Activated CD8-positive, alpha-beta memory T cell treated with anti-CD3 and anti-CD28 coated beads for 1 hour (primary cell): ENCODE data around the gene MYLK2.
"Not testable (repeated sequence)": the region's sequence is repeated elsewhere in the genome, so short reads cannot be mapped to it uniquely, and the experiment has no call there.

Experiments
- DNase-seq, 2 donors: peaks; one replicate each; pipeline ENCODE4 v3.0.0-alpha.2; 2020; ENCODE audit warnings: low read depth in 1 of 2; ENCODE audit errors: extremely low read depth in 1 of 2

The MYLK2 gene

GRCh38 chr20:31815408-31816188 is 3.6 kb upstream of the MYLK2 start:
- DNase-seq = no peak

GRCh38 chr20:31816221-31816620 is 2.9 kb upstream of the MYLK2 start:
- no peak for DNase-seq

- DNase-seq = no peak
These were observed 1.7 kb upstream of the MYLK2 start for GRCh38 chr20:31817461-31817860.

GRCh38 chr20:31818376-31818908 is 714 bp upstream of the MYLK2 start:
- no peak for DNase-seq

DNA sequence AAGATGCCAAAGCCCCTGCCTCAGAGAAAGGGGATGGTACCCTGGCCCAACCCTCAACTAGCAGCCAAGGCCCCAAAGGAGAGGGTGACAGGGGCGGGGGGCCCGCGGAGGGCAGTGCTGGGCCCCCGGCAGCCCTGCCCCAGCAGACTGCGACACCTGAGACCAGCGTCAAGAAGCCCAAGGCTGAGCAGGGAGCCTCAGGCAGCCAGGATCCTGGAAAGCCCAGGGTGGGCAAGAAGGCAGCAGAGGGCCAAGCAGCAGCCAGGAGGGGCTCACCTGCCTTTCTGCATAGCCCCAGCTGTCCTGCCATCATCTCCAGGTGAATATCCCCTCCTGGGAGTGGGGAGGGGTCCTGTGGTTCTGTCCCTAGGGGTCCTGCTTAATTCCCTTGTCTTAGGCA is 1.1 kb downstream of the MYLK2 start:
- DNase-seq = no peak

- DNase-seq = no peak
These were observed 2.3 kb downstream of the MYLK2 start for GRCh38 chr20:31821427-31821826.

DNA sequence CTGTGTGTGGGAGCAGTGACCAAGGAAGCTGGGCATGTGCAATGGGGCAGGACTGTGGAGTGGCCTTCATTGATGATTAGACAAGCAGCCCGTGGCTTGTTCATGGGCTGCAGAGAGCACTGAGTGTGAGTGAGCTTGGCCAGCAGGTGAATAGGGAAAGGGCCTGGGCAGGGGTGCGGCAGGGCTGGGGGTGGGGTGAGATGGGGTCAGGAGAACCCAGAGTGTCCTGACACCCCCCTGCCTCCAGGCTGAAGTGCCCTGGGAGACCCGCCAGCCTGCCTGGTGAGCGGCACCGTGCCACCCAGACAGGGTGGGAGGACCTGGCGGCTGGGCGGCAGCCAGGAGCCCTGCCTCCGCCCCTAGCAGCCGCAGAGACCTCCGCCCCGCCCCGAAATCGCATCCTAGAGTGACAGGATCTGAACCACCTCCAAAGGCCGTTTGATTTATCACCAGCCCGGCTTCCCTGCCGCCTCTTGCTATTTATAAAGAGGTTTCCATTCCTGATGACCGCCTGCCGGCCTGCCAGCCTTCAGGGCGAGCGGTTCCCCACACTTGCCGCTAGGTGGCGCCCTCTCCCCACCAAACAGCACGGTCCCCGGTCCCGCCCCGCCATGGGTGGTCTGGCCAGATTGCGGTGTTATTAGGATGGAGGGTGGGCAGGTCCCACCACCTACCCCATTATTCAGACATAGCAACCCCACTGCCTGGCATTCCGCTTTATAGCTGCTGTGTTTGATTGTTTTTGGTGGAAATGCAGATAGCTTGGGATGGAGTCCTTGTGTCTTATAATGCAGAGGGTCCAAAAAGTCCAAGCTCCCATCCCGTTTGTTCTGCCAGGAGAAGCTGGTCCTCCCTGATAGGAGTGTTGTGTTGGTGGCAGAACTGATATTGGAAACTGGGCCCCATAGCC is 3.5 kb downstream of the MYLK2 start:
- DNase-seq = peak; percentile 36 to 73

DNA sequence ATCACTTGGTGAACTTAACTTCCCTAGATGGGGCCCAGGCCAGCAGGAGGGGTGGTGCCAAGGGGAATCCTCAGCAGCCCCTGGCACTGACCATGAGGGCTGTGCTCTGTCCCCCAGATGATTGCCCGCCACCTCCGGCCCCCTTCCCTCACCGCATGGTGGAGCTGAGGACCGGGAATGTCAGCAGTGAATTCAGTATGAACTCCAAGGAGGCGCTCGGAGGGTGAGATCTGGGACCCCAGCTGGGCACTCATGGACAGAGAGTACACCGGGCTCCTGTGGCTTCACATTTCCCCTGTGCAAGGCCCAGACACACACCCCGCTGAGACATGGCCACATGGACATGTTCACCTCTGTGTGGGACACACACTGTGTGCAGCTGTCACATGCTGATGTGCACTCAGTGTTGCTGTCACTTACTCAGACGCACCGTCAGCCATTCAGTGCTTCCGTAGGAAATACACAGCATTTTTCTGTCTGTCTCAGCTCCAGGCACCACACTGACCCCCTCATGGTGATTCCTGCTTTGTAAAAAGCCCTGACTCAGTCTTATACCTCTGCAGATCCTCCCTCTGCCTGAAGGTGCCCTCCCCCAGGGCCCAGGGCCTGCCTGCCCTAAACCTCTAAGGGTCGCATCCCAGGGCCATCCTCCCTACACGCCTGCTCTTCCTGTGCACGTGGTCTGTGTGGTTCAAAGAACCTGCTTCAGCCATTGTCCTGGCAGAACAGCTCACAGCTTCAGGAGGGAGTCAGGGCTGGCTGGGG is 4.4 kb downstream of the MYLK2 start:
- DNase-seq = no peak

GRCh38 chr20:31824125-31824485 is 4.9 kb downstream of the MYLK2 start:
- DNase-seq = no peak

GRCh38 chr20:31824554-31825313 is 5.6 kb downstream of the MYLK2 start:
- DNase-seq = no peak

GRCh38 chr20:31826074-31826473 is 6.9 kb downstream of the MYLK2 start:
- no peak for DNase-seq

- DNase-seq = no peak
These were observed 7.9 kb downstream of the MYLK2 start for GRCh38 chr20:31827059-31827458.

GRCh38 chr20:31828016-31828415 is 8.9 kb downstream of the MYLK2 start:
- DNase-seq = not testable (repeated sequence)

GRCh38 chr20:31829731-31830130 is 10.6 kb downstream of the MYLK2 start:
- no peak for DNase-seq

- DNase-seq = no peak
These were observed 11.3 kb downstream of the MYLK2 start for GRCh38 chr20:31830406-31830981.

- no peak for DNase-seq
These were observed 12.1 kb downstream of the MYLK2 start for GRCh38 chr20:31831211-31831610.

GRCh38 chr20:31831771-31832306 is 12.7 kb downstream of the MYLK2 start:
- no peak for DNase-seq

- DNase-seq = peak in 1 of 2 donors; percentile 47
These were observed 14.2 kb downstream of the MYLK2 start for GRCh38 chr20:31833130-31833930.
